ENCODE measurements around the gene MKRN1.

Gene MKRN1

DNA sequence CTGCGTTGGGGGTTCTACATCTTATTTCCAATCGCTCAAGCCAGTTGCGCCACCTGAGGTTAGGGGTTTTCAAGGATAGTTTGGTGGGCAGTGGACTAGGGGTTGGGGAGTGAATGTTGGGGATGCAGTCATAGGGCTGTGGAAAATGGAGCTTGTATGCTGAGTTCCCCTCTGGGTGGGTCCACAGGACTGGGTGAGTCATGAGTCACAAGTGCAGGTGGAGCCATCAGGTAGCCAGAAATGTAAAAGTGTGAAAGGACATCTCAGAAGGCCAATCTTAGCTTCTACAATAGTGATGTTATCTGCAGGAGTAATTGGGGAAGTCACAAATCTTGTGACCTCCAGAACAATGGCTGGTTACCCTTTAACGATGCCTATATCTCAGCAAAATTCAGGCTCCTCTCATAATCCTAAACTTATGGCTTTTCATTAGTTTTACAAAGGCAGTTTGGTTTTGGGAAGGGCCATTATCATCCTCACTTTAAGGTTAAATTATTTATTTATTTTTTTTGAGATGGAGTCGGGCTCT, 18.0 kb upstream of the MKRN1 start:
- TF ChIP-seq GATA2 (IDR thresholded peaks at IDR 0.05; ENCODE audit: low read depth, low read length) (no peak), GATA3 (IDR thresholded peaks at IDR 0.05; ENCODE audit: low read depth, low read length) (no peak)

DNA sequence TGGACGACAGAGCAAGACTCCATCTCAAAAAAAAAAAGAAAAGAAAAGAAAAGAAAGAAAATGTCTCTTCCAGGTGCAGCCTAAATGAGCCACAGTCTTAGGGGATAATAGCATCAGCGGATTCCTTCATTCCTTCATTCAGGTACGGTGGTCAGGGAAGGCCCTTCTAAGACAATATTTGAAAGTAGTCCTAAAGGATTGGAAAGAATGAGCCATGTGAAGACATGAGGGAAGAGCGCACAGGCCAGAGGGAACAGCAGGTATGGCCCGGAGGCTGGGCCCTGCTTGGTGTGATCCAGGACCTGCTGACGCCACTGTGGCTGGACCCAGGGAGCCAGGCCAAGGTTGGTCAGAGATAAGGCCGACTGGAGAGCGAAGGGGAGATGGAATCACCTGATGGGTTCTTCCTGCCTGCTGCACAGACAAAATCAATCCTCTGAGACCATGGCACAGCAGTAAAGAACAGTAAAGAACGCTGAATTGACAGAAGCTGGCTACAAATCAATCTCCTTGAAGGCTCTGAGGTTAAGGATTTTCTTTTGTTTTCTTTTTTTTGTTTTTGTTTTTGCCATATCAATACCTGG, 16.3 kb upstream of the MKRN1 start:
- TF ChIP-seq GATA3 (IDR thresholded peaks at IDR 0.05; ENCODE audit: low read depth, low read length): no peak
- TF ChIP-seq GATA2 (IDR thresholded peaks at IDR 0.05; ENCODE audit: low read depth, low read length): no peak

DNA sequence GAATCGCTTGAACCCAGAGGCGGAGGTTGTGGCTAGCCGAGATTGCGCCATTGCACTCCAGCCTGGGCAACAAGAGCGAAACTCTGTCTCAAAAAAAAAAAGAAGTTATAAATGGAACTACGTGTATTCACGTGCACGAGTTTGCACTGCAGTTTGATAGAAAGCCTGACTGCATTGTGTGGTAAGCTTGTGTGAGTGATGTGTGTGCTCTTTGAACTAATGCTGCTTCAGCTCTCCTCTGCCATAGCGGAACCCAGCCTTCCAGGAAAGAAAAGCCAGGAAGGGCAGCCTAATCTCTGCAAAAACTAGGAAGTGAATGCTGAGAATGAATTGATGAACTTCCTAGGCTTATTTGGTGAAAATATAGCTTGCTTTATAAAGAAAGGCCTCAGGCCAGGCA, 15.6 kb upstream of the MKRN1 start:
- TF ChIP-seq GATA2 (IDR thresholded peaks at IDR 0.05; ENCODE audit: low read depth, low read length) (no peak), GATA3 (IDR thresholded peaks at IDR 0.05; ENCODE audit: low read depth, low read length) (no peak)

DNA sequence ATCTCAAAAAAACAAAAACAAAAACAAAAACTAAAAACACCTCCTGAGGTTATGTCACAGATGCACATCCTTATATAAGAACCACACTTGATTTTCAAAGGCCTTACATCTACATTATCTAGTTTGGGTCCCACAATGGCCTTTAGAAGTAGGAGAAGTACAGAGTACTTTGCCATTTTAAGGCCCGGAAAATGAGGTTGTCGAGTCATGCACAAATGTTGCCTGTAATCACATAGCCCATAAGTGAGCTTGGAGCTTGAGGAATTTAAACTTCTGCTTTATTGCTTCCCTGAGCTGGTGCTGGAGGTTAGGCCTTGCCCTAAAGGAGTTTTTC, 9.7 kb upstream of the MKRN1 start:
- TF ChIP-seq GATA2 (IDR thresholded peaks at IDR 0.05; ENCODE audit: low read depth, low read length): no peak

DNA sequence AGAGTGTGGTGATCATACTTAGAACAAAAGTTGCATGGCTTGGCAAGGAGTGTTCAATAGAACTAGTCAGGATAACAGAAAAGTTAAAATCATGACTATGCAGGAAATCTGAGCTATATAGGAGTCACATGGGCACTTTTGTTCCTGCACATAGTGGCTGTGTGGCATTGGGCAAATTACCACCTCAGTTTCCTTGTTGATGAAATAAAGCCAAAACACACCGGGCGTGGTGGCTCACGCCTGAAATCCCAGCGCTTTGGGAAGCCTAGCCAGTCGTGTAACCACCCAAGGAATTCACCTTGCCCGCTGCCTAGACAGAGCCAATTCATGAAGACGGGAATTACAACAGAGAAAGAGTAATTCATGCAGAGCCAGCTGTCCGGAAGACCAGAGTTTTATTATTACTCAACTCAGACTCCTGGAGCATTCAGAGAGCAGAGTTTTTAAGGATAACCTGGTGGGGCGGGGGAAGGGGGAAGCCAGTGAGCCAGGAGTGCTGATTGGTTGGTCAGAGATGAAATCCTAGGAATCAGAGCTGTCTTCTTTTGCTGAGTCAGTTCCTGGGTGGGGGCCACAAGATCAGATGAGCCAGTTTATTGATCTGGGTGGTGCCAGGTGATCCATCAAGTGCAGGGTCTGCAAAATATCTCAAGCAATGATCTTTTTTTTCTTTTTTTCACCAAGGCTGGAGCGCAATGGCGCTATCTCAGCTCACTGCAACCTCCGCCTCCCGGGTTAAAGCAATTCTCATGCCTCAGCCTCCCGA, 6.4 kb upstream of the MKRN1 start:
- TF ChIP-seq GATA2 (IDR thresholded peaks at IDR 0.05; ENCODE audit: low read depth, low read length) (no peak), GATA3 (IDR thresholded peaks at IDR 0.05; ENCODE audit: low read depth, low read length) (no peak)

DNA sequence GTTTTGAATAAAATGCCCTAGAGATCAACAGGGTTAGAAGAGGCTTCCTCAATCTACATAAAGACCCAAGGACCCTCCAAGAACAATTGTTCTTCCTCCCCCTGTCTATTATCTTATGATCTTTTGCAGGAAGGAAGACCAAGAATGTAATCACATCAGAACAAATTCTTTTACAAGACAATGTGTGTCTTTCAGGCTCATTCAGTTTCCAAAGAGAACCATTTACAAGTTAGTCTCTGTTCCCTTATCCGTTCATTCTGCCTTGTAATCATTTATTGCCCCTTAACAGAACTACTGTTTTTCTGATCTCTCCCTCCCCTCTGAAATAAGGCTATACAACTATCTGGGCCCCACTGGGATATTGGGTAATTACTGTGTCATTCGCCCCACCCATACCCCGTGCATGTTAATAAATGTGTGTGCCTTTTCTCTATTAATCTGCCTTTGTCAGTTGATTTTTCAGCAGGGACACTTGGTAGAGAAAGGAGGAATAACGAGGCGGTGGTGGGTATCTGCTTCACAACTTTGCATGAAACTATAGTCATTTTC, 5.7 kb upstream of the MKRN1 start:
- TF ChIP-seq GATA2 (IDR thresholded peaks at IDR 0.05; ENCODE audit: low read depth, low read length) (no peak), GATA3 (IDR thresholded peaks at IDR 0.05; ENCODE audit: low read depth, low read length) (no peak)

DNA sequence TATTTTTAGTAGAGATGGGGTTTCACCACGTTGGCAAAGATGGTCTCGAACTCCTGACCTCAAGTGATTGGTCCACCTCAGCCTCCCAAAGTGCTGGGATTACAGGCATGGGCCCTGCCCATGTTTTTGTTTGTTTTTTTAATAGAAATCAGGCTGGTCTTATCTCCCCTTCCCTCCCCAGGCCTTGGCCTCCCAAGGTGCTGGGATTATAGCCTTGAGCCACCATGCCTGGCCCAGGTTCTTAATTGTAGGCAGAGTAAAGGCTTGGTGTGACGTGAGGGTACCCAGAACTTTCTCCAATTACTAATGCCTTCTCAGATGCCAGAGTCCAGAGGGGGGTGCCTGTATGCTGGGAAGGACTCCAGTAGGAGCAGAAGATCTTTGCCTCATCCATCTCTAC, 5.2 kb upstream of the MKRN1 start:
- TF ChIP-seq GATA2 (IDR thresholded peaks at IDR 0.05; ENCODE audit: low read depth, low read length) (no peak), GATA3 (IDR thresholded peaks at IDR 0.05; ENCODE audit: low read depth, low read length) (no peak)

DNA sequence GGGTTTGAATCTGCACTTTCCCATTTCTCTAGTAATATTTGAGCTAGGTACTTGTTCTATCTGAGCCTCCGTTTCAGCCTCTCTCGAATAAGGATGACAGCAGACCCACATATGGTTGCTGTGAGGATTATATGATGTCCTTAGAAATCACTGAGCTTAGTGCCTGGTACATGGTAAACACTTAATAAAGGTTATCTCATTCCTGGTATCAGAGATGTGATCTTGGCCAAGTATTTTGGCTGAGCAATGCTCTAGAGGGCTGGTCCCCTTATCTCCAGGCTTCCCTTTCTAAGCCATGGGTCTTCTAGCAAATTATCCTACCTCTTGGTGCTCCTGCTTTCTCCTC, 407 bp upstream of the MKRN1 start:
- TF ChIP-seq GATA3 (IDR thresholded peaks at IDR 0.05; ENCODE audit: low read depth, low read length): no peak
- peak; percentile 35; the same call in 1 of the 2 replicates for TF ChIP-seq GATA2 (IDR thresholded peaks at IDR 0.05; ENCODE audit: low read depth, low read length)

DNA sequence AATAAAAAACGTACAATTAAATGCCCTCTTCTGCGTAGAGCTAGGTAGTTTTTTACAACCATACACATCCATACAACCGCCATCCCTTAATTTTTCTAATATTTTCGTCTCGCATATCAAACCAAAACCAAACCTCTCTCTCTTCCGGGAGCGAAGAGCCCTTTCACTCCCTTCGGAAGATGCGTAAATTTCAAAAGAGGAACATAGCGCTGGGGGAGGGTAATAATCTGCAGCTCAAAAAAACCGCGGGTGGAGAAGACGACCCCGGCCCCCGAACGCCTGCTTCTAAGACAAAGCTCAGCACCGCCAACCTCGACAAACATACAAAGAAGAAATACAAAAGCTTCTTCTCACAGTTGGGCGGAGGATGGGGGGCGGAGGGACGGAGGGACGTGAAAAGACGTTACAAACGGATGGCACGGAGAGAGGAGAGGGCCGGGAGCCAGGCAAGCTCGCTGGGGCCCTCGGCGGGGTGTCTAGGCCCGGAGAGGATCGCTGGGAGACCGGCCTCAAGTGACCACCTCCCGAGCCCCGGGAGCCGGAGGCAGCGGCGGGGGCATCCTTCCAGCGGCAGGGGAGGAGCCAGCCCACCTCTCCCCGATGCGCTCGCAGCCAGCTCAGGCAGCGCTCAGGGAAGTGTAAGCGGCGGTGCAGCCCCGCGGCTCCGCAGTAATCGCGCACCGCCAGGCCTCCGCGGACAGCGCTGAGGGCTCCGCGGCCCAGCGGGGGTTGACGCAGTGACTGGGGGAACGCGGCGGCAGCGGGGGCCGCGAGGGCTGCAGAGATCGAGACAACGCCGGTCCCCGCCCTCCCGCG, 851 bp downstream of the MKRN1 start:
- no peak for TF ChIP-seq GATA3 (IDR thresholded peaks at IDR 0.05; ENCODE audit: low read depth, low read length)
- TF ChIP-seq GATA2 (IDR thresholded peaks at IDR 0.05; ENCODE audit: low read depth, low read length): no peak

DNA sequence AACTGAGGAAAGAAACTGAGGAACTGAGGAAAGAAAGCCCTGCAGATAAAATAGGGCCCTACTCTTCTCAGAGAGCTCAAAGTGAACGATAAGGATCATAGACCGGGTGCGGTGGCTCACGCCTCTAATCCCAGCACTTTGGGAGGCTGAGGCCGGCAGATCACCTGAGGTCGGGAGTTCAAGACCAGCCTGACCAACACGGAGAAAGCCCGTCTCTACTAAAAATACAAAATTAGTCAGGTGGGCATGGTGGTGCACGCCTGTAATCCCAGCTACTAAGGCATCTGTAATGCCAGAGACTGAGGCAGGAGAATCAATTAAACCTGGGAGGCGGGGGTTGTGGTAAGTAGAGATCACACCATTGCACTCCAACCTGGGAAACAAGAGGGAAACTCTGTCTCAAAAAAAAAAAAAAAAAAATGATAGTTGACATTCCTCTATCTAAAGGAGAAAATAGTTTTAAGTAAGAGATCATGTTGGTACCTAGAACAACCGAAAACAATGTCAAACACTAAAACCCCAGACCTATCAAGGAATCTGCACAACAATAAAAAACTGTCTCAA, 2.5 kb downstream of the MKRN1 start:
- TF ChIP-seq GATA3 (IDR thresholded peaks at IDR 0.05; ENCODE audit: low read depth, low read length): no peak
- TF ChIP-seq GATA2 (IDR thresholded peaks at IDR 0.05; ENCODE audit: low read depth, low read length): no peak

DNA sequence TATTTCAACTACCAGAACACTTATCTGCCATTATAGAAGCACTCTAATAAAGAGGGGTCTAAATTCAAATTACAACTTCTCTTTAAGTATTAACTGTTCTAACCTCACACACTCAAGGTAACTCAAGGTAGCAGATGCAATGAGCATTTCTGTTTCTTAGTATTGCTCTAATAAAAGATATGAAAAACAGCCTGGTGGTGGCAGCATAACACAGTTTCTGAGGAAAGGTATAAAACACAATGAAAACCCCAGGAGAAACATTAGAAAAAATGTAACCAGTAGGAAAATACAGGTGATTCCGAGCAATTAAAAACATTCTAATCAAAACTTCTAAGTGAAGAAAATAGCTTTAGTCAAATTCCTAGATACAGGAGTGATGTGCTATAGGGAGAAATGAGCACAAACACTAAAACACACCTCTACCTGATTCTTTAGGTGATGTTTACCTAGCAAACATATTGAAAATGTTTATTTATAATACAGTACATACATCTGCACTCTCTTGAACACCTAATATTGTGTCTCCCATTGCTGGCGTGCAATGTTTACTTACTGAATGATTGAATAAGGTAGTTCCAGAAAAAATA, 3.5 kb downstream of the MKRN1 start:
- TF ChIP-seq GATA2 (IDR thresholded peaks at IDR 0.05; ENCODE audit: low read depth, low read length) (no peak), GATA3 (IDR thresholded peaks at IDR 0.05; ENCODE audit: low read depth, low read length) (no peak)

DNA sequence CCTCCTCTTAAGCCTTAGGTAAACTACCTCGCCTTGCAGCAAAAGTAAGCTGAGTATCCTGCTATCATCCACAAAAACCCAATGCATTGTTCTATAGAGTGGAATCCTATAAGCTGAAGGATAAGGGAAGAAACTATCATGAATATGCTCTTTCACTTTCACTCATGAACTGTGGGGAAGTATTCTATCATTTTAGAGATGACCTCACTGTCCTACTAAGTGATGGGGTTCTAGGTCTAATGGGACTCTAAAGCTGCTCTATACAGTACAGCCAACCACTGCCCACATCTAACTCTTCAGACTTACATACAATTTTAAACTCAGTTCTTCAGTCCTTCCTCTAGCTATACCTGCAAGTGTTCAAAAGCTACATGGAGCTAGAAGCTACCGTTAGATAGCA, 16.2 kb downstream of the MKRN1 start:
- no peak for TF ChIP-seq GATA3 (IDR thresholded peaks at IDR 0.05; ENCODE audit: low read depth, low read length)
- TF ChIP-seq GATA2 (IDR thresholded peaks at IDR 0.05; ENCODE audit: low read depth, low read length): no peak

DNA sequence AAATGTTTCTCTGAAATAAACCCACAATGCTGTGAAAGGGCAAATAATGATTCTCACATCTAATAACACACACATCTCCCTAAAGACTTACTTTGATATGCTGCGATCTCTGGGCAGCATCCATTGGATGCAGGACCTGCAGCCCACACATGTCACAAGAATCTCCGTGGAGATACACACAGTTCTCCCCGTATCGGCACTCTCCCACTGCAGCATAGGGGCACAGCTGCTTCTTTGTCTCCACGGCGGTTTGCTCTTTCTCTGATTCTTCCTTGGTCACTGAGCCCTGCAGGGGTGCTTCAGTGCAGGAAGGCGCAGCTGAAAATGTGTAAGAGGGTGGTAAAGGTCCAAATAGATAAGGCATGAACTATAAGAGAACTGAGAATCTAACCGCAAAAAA, 20.4 kb downstream of the MKRN1 start:
- TF ChIP-seq GATA2 (IDR thresholded peaks at IDR 0.05; ENCODE audit: low read depth, low read length): no peak

DNA sequence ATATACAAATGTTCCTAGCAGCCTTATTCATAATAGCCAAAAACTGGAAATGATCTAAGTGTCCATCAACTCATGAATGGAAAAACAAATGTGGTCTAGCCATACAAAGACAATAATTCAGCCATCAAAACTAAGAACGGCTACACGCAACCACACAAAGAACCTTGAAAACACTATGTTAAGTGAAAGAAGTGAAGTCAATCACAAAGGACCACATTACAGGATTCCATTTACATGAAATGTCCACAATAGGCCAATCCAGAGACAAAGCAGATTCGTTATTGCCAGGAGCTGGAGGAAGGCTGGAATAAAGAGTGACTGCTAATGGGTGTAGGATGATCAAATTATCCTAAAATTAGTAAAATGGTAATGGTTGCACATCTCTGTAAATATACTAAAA, 21.1 kb downstream of the MKRN1 start:
- TF ChIP-seq GATA3 (IDR thresholded peaks at IDR 0.05; ENCODE audit: low read depth, low read length) (no peak), GATA2 (IDR thresholded peaks at IDR 0.05; ENCODE audit: low read depth, low read length) (no peak)
